Measurements from ENCODE around the gene SRGAP1. TPM values are rescaled to one million over a fixed set of nuclear protein-coding genes. Genes with fewer than 3 reads are reported as not detected.

SRGAP1 gene
- 2.3 TPM for total RNA-seq
- long read RNA-seq: 0 reads

GRCh38 chr12:63844391-63845341 lies at the start of gene SRGAP1:
TSS of gene SRGAP1 (plus strand) at chr12:63844700. CDS start at chr12:63844817, 117 bp downstream.
- Histone ChIP-seq H3K4me3 (peak within 1 kb of the TSS; percentile 93), H3K27ac (replicated peaks) (peak within 1 kb of the TSS; percentile 95), H3K27me3 (ENCODE audit: low read depth) (no peaks in the 10 kb centered on the region), H3K4me1 (peaks cover 36% of the 10 kb centered on the region), H3K36me3 (no peaks in the 10 kb centered on the region), H3K9me3 (replicated peaks) (no peaks in the 10 kb centered on the region)
- DNase-seq: peak; percentile 75
- intact Hi-C loops (cut with micrococcal nuclease): loop anchor here (2.0 to 10.0 kb wide), 2 partner anchors 240 to 336 kb away; no protein-coding TSS in a partner anchor
- TF ChIP-seq, protein P1, sequence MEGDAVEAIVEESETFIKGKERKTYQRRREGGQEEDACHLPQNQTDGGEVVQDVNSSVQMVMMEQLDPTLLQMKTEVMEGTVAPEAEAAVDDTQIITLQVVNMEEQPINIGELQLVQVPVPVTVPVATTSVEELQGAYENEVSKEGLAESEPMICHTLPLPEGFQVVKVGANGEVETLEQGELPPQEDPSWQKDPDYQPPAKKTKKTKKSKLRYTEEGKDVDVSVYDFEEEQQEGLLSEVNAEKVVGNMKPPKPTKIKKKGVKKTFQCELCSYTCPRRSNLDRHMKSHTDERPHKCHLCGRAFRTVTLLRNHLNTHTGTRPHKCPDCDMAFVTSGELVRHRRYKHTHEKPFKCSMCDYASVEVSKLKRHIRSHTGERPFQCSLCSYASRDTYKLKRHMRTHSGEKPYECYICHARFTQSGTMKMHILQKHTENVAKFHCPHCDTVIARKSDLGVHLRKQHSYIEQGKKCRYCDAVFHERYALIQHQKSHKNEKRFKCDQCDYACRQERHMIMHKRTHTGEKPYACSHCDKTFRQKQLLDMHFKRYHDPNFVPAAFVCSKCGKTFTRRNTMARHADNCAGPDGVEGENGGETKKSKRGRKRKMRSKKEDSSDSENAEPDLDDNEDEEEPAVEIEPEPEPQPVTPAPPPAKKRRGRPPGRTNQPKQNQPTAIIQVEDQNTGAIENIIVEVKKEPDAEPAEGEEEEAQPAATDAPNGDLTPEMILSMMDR (IDR thresholded peaks at IDR 0.05; ENCODE audit: borderline replicate concordance): no peak

DNA sequence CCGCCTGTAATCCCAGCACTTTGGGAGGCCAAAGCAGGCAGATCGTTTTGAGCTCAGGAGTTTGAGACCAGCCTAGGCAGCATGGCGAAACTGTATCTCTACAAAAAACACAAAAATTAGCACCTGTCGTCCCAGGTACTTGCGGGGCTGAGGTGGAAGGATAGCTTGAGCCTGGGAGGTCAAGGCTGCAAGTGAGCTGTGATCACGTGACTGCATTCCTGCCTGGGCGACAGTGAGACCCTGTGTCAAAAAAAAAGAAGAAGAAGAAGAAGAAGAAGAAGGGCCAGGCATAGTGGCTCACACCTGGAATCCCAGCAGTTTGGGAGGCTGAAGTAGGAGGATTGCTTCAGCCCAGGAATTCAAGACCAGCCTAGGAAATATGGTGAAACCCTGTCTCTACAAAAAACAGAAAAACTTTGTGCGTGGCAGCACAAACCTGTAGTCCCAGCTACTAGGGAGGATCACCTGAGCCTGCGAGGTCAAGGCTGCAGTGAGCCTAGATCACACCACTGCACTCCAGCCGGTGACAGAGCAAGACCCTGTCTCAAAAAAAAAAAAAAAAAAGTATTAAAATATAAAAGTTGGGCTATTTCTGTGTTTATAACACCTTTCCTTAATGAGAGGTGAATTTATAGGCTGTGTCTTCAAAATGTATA lies 49.3 kb upstream of the SRGAP1 start:
- Histone ChIP-seq H3K4me3 (no peak overlapping the region), H3K27me3 (ENCODE audit: low read depth) (no peaks in the 10 kb centered on the region), H3K36me3 (peaks cover 26% of the 10 kb centered on the region), H3K4me1 (no peaks in the 10 kb centered on the region), H3K9me3 (replicated peaks) (no peaks in the 10 kb centered on the region), H3K27ac (replicated peaks) (no peak overlapping the region)
- TF ChIP-seq, protein P1 (IDR thresholded peaks at IDR 0.05; ENCODE audit: borderline replicate concordance): no peak
- no peak for DNase-seq
- intact Hi-C loops (cut with micrococcal nuclease): no loop called here

DNA sequence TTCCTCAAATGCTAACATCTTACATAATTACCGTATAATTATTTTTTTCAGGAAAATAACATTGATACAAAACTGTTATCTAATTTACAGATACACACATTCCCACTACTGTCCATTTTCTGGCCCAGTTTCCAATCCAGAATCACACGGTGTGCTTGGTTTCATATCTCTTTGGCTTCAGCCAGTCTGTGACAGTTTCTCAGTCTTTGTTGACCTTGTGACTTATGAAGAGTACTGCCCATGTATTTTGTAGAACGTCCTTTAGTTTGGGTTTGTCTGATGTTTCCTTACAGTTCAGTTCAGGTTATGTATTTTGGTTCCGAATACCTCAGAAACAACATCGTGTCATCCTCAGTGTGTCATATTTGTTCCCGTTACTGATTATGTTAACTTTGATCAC lies 48.6 kb upstream of the SRGAP1 start:
- no peak overlapping the region for H3K4me3 ChIP-seq
- H3K27me3 ChIP-seq (ENCODE audit: low read depth): no peaks in the 10 kb centered on the region
- no peak for DNase-seq
- no peaks in the 10 kb centered on the region for H3K4me1 ChIP-seq
- peaks cover 18% of the 10 kb centered on the region for H3K36me3 ChIP-seq
- H3K9me3 ChIP-seq (replicated peaks): no peaks in the 10 kb centered on the region
- intact Hi-C loops (cut with micrococcal nuclease): no loop called here
- TF ChIP-seq, protein P1 (IDR thresholded peaks at IDR 0.05; ENCODE audit: borderline replicate concordance): no peak
- H3K27ac ChIP-seq (replicated peaks): no peak overlapping the region

GRCh38 chr12:63802012-63802608 lies 42.4 kb upstream of the SRGAP1 start:
- no peak for DNase-seq
- Histone ChIP-seq H3K9me3 (replicated peaks) (no peaks in the 10 kb centered on the region), H3K27ac (replicated peaks) (no peak overlapping the region), H3K27me3 (ENCODE audit: low read depth) (no peaks in the 10 kb centered on the region), H3K36me3 (peaks cover 18% of the 10 kb centered on the region), H3K4me1 (no peaks in the 10 kb centered on the region), H3K4me3 (no peak overlapping the region)
- intact Hi-C loops (cut with micrococcal nuclease): no loop called here
- TF ChIP-seq, protein P1 (IDR thresholded peaks at IDR 0.05; ENCODE audit: borderline replicate concordance): peak; percentile 73

DNA sequence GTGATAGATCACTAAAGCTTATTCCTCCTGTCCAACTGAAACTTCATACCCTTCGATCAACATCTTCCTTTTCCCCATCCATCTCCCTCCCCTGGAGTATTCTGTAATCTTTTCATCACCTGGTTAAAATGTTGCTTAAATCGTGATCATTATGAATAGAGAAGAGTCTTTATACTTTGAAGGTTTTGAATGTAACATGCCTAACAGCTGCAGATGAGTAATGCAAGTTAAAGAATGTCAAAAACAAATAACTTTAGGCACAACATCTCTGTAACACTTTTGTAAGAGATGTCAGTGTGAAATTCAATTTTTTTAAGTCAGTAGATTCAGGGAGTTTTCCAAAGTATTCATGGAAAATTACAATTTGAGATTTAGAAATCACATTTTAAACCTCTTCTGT lies 39.8 kb upstream of the SRGAP1 start:
- intact Hi-C loops (cut with micrococcal nuclease): no loop called here
- H3K4me1 ChIP-seq: peaks cover 5% of the 10 kb centered on the region

More for the DNA sequence above, 39.8 kb upstream of the SRGAP1 start:
- no peak for DNase-seq
- Histone ChIP-seq H3K9me3 (replicated peaks) (no peaks in the 10 kb centered on the region), H3K36me3 (peaks cover 33% of the 10 kb centered on the region), H3K27ac (replicated peaks) (no peak overlapping the region), H3K27me3 (ENCODE audit: low read depth) (no peaks in the 10 kb centered on the region), H3K4me3 (no peak overlapping the region)
- TF ChIP-seq, protein P1 (IDR thresholded peaks at IDR 0.05; ENCODE audit: borderline replicate concordance): no peak

All from left ventricle myocardium inferior (tissue), 1 donor.